Measurements from ENCODE around the gene COL16A1.

Gene COL16A1

GRCh38 chr1:31725777-31726535, 22.1 kb upstream of the COL16A1 start:
- H3K9ac ChIP-seq (ENCODE audit: insufficient read length, low read depth), result peak overlapping the region; percentile 12
- peaks cover 38% of the 10 kb centered on the region for H3K36me3 ChIP-seq (ENCODE audit: insufficient read depth, insufficient read length, low read length)
- H3K4me1 ChIP-seq (ENCODE audit: insufficient read depth, insufficient read length), result peaks cover 10% of the 10 kb centered on the region
- no peak overlapping the region for H3K4me3 ChIP-seq (ENCODE audit: insufficient read length, low read depth)
- no peaks in the 10 kb centered on the region for H3K9me3 ChIP-seq (ENCODE audit: insufficient read depth, low read length)
- TF ChIP-seq YY1 (IDR thresholded peaks at IDR 0.05; ENCODE audit: insufficient read depth, insufficient read length), result no peak
- TF ChIP-seq SUZ12 (IDR thresholded peaks at IDR 0.05; ENCODE audit: extremely low read depth, insufficient read depth, insufficient read length), result no peak
- no peak for TF ChIP-seq ZNF274 (IDR thresholded peaks at IDR 0.05; ENCODE audit: low read depth, low read length)
- no peak for DNase-seq (ENCODE audit: low read depth, low spot score)
- no peaks in the 10 kb centered on the region for H3K27me3 ChIP-seq (ENCODE audit: insufficient read depth, insufficient read length)

- no peak for TF ChIP-seq YY1 (IDR thresholded peaks at IDR 0.05; ENCODE audit: insufficient read depth, insufficient read length)
- no peak for TF ChIP-seq SUZ12 (IDR thresholded peaks at IDR 0.05; ENCODE audit: extremely low read depth, insufficient read depth, insufficient read length)
- no peak for TF ChIP-seq ZNF274 (IDR thresholded peaks at IDR 0.05; ENCODE audit: low read depth, low read length)
- peaks cover 30% of the 10 kb centered on the region for H3K36me3 ChIP-seq (ENCODE audit: insufficient read depth, insufficient read length, low read length)
These were observed 21.3 kb upstream of the COL16A1 start for GRCh38 chr1:31725134-31725533.

GRCh38 chr1:31723828-31724359, 20.1 kb upstream of the COL16A1 start:
- DNase-seq (ENCODE audit: low read depth, low spot score), result peak; percentile 79
- Histone ChIP-seq H3K36me3 (ENCODE audit: insufficient read depth, insufficient read length, low read length) (peaks cover 23% of the 10 kb centered on the region), H3K4me1 (ENCODE audit: insufficient read depth, insufficient read length) (peaks cover 13% of the 10 kb centered on the region), H3K9me3 (ENCODE audit: insufficient read depth, low read length) (no peaks in the 10 kb centered on the region), H3K9ac (ENCODE audit: insufficient read length, low read depth) (no peak overlapping the region), H3K4me3 (ENCODE audit: insufficient read length, low read depth) (no peak overlapping the region), H3K27me3 (ENCODE audit: insufficient read depth, insufficient read length) (no peaks in the 10 kb centered on the region)
- TF ChIP-seq YY1 (IDR thresholded peaks at IDR 0.05; ENCODE audit: insufficient read depth, insufficient read length) (no peak), SUZ12 (IDR thresholded peaks at IDR 0.05; ENCODE audit: extremely low read depth, insufficient read depth, insufficient read length) (no peak), ZNF274 (IDR thresholded peaks at IDR 0.05; ENCODE audit: low read depth, low read length) (no peak)

More at GRCh38 chr1:31725134-31725533, 21.3 kb upstream of the COL16A1 start:
- Histone ChIP-seq H3K27me3 (ENCODE audit: insufficient read depth, insufficient read length) (no peaks in the 10 kb centered on the region), H3K9ac (ENCODE audit: insufficient read length, low read depth) (no peak overlapping the region), H3K9me3 (ENCODE audit: insufficient read depth, low read length) (no peaks in the 10 kb centered on the region), H3K4me3 (ENCODE audit: insufficient read length, low read depth) (no peak overlapping the region), H3K4me1 (ENCODE audit: insufficient read depth, insufficient read length) (peaks cover 10% of the 10 kb centered on the region)
- DNase-seq (ENCODE audit: low read depth, low spot score), result no peak

GRCh38 chr1:31718327-31718897, 14.6 kb upstream of the COL16A1 start:
- H3K36me3 ChIP-seq (ENCODE audit: insufficient read depth, insufficient read length, low read length), result no peaks in the 10 kb centered on the region
- peaks cover 28% of the 10 kb centered on the region for H3K4me1 ChIP-seq (ENCODE audit: insufficient read depth, insufficient read length)
- H3K4me3 ChIP-seq (ENCODE audit: insufficient read length, low read depth), result no peak overlapping the region
- no peaks in the 10 kb centered on the region for H3K27me3 ChIP-seq (ENCODE audit: insufficient read depth, insufficient read length)
- TF ChIP-seq YY1 (IDR thresholded peaks at IDR 0.05; ENCODE audit: insufficient read depth, insufficient read length) (no peak), SUZ12 (IDR thresholded peaks at IDR 0.05; ENCODE audit: extremely low read depth, insufficient read depth, insufficient read length) (no peak), ZNF274 (IDR thresholded peaks at IDR 0.05; ENCODE audit: low read depth, low read length) (no peak)
- no peak for DNase-seq (ENCODE audit: low read depth, low spot score)
- no peak overlapping the region for H3K9ac ChIP-seq (ENCODE audit: insufficient read length, low read depth)
- H3K9me3 ChIP-seq (ENCODE audit: insufficient read depth, low read length), result no peaks in the 10 kb centered on the region

- H3K9ac ChIP-seq (ENCODE audit: insufficient read length, low read depth), result no peak overlapping the region
- no peak overlapping the region for H3K4me3 ChIP-seq (ENCODE audit: insufficient read length, low read depth)
- no peaks in the 10 kb centered on the region for H3K9me3 ChIP-seq (ENCODE audit: insufficient read depth, low read length)
- no peaks in the 10 kb centered on the region for H3K27me3 ChIP-seq (ENCODE audit: insufficient read depth, insufficient read length)
- no peaks in the 10 kb centered on the region for H3K36me3 ChIP-seq (ENCODE audit: insufficient read depth, insufficient read length, low read length)
- peaks cover 35% of the 10 kb centered on the region for H3K4me1 ChIP-seq (ENCODE audit: insufficient read depth, insufficient read length)
- no peak for DNase-seq (ENCODE audit: low read depth, low spot score)
- TF ChIP-seq SUZ12 (IDR thresholded peaks at IDR 0.05; ENCODE audit: extremely low read depth, insufficient read depth, insufficient read length), result no peak
- TF ChIP-seq ZNF274 (IDR thresholded peaks at IDR 0.05; ENCODE audit: low read depth, low read length), result no peak
- TF ChIP-seq YY1 (IDR thresholded peaks at IDR 0.05; ENCODE audit: insufficient read depth, insufficient read length), result no peak
These were observed 13.5 kb upstream of the COL16A1 start for GRCh38 chr1:31717341-31717740.

GRCh38 chr1:31715873-31716220, 12.0 kb upstream of the COL16A1 start:
- H3K36me3 ChIP-seq (ENCODE audit: insufficient read depth, insufficient read length, low read length), result no peaks in the 10 kb centered on the region
- TF ChIP-seq YY1 (IDR thresholded peaks at IDR 0.05; ENCODE audit: insufficient read depth, insufficient read length), result no peak
- TF ChIP-seq ZNF274 (IDR thresholded peaks at IDR 0.05; ENCODE audit: low read depth, low read length), result no peak
- no peak for TF ChIP-seq SUZ12 (IDR thresholded peaks at IDR 0.05; ENCODE audit: extremely low read depth, insufficient read depth, insufficient read length)
- no peaks in the 10 kb centered on the region for H3K9me3 ChIP-seq (ENCODE audit: insufficient read depth, low read length)
- no peaks in the 10 kb centered on the region for H3K27me3 ChIP-seq (ENCODE audit: insufficient read depth, insufficient read length)
- H3K9ac ChIP-seq (ENCODE audit: insufficient read length, low read depth), result peak overlapping the region; percentile 78
- peaks cover 36% of the 10 kb centered on the region for H3K4me1 ChIP-seq (ENCODE audit: insufficient read depth, insufficient read length)
- DNase-seq (ENCODE audit: low read depth, low spot score), result no peak
- H3K4me3 ChIP-seq (ENCODE audit: insufficient read length, low read depth), result peak overlapping the region; percentile 66
